Dendritic cell treated with granulocyte-macrophage colony-stimulating factor and Interleukin-4, amounts not matched to agents 40 ng/mL and 50 ng/mL, for 4 days (primary cell): ENCODE results near the gene SLIT1.

ENCODE experiments used
- H3K27ac Mint-ChIP-seq: one replicate; pipeline ENCODE4 v1.8.0; 2022; ENCODE audit warnings: mild to moderate bottlenecking, mixed read lengths
- H3K27me3 Mint-ChIP-seq: one replicate; pipeline ENCODE4 v1.8.0; 2022; ENCODE audit warnings: mild to moderate bottlenecking, mixed read lengths
- H3K36me3 Mint-ChIP-seq: one replicate; pipeline ENCODE4 v1.8.0; 2022; ENCODE audit warnings: low read depth, mixed read lengths
- H3K4me1 Mint-ChIP-seq: one replicate; pipeline ENCODE4 v1.8.0; 2022; ENCODE audit warnings: low read depth, mixed read lengths
- H3K4me3 Mint-ChIP-seq: one replicate; pipeline ENCODE4 v1.8.0; 2022; ENCODE audit warnings: mild to moderate bottlenecking, moderate library complexity, mixed read lengths
- H3K9me3 Mint-ChIP-seq: one replicate; pipeline ENCODE4 v1.8.0; 2022; ENCODE audit warnings: mixed read lengths
- intact Hi-C: fragments of 100-400 bp; cut with micrococcal nuclease; formaldehyde crosslinking; loops from one replicate; pipeline ENCODE4 v1.15.0; 2022

Gene SLIT1

DNA sequence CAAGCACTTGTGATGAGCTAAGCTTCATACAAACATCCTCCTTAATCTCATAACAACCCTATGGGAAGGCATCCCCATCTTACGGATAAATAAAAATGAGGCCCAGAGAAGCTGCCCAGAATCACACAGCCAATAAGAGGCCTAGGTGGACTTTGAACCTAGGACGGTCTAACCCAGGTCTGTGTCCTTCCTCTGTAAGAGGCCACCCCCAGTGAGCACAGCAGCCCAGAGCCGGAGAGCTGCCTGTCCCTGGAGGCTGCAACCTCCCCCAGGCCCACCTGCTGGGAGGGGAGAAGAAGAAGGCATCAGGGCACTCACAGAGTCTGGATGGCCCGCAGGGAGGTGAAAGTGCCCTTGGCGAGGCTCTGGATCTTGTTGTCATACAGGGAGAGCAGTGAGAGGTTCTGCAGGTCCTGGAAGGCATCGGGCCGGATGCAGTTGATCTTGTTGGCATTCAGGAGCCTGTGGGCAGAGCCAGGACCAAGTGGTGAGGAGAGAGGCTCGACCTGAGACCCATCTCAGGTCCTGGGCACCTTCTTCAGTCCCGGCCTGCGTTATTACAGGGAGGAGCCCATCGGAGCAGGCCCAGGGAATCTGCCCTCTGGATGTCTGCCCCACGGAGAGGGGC lies 129.6 kb downstream of the SLIT1 start:
- intact Hi-C loops = no loop called here
- H3K36me3 Mint-ChIP-seq = no peaks in the 10 kb centered on the region
- no peaks in the 10 kb centered on the region for H3K9me3 Mint-ChIP-seq
- no peak overlapping the region for H3K27ac Mint-ChIP-seq
- no peaks in the 10 kb centered on the region for H3K4me1 Mint-ChIP-seq
- H3K27me3 Mint-ChIP-seq = peaks cover 7% of the 10 kb centered on the region
- H3K4me3 Mint-ChIP-seq = no peak overlapping the region

DNA sequence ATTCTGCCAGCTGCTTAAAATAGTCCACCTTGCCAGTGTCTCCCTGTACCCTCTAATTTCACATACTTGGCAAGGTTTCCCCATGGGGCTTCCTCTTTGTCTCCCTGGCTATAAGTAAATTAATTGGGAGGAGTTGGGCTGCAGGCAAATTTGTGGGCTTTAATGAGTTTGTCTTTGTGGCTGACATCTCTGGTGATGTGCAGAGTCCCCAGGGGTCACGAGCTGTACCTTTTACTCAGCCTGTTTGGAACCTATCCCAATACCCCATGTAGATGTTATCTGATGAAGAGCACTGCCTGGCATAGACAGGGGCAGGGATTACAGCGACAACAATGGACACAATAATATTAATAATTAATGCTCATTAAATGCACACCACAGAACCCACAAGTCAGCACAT lies 132.5 kb downstream of the SLIT1 start:
- Mint-ChIP-seq H3K4me3 (no peak overlapping the region), H3K27ac (no peak overlapping the region), H3K36me3 (no peaks in the 10 kb centered on the region), H3K4me1 (no peaks in the 10 kb centered on the region), H3K9me3 (no peaks in the 10 kb centered on the region), H3K27me3 (peaks cover 14% of the 10 kb centered on the region)
- intact Hi-C loops = no loop called here

DNA sequence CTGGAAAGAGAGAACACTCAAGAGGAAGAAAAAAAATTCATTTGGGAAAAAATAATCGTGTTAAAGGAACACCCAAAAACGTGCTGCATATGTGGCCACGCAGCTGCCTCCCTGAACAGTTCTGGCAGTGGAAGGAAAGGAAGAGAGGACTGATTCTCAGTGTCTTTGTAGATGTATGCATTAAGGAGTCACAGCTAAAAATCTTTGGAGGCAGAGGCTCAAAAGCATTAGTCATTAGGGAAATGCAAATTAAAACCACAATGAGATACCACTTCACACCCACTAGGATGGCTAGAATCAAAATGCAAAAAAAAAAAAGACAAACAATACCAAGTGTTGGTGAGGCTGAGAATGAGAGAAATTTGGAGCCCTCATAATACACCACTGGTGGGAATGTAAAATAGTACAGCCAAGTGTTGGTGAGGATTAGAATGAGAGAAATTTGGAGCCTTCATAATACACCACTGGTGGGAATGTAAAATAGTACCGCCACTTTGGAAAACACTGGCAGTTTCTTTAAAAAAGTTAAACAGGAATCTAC lies 134.7 kb downstream of the SLIT1 start:
- intact Hi-C loops = no loop called here
- Mint-ChIP-seq H3K27ac (no peak overlapping the region), H3K4me1 (no peaks in the 10 kb centered on the region), H3K4me3 (no peak overlapping the region), H3K36me3 (no peaks in the 10 kb centered on the region), H3K9me3 (no peaks in the 10 kb centered on the region), H3K27me3 (peaks cover 14% of the 10 kb centered on the region)

DNA sequence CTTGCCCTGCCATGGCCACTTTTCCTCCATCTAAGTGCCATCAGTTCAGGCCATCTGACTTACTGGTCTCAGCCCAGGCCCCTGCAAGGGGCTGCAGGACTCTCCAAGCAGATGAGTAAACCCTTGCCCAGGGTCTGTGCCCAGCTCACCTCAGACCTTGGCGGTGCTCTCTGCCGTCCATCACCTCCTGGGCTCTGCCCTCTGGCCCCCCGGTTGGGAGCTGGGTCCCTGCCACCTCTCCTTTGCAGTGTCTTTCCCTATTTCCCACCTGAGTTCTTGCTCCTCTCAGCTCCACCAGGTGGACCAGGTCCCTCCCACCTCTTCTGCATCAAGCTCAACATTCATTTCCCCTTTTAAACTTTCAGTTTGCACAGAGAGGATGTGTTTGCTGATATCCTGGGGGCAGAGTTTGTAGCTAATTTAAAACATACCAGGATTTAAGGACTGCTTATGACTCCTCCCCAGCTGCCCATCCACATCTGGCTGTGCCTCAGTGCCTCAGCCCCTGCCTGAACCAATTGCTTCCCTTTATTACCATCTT lies 135.5 kb downstream of the SLIT1 start:
- intact Hi-C loops = no loop called here
- H3K9me3 Mint-ChIP-seq = no peaks in the 10 kb centered on the region
- no peaks in the 10 kb centered on the region for H3K36me3 Mint-ChIP-seq
- H3K4me3 Mint-ChIP-seq = no peak overlapping the region
- H3K27me3 Mint-ChIP-seq = peaks cover 14% of the 10 kb centered on the region
- no peaks in the 10 kb centered on the region for H3K4me1 Mint-ChIP-seq
- no peak overlapping the region for H3K27ac Mint-ChIP-seq

DNA sequence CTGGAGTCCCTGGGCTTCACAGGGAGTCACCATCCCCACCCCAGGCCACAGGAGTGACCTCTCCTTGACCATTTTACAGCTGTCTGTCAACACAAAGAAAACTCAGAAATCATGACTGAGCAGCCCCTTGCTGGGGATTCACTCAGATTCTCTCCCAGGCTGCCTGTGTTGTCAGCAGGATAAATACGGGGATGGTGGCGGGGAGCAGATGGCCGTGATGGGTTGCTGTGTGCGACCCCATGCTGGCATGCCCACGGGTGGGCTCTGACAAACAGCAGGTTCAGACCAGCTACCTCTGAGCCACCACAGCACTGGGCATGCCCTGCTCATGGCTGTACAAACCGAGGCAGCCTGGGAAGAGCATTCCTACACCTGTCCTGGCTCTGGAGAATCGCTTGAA lies 136.1 kb downstream of the SLIT1 start:
- H3K9me3 Mint-ChIP-seq = no peaks in the 10 kb centered on the region
- H3K36me3 Mint-ChIP-seq = no peaks in the 10 kb centered on the region
- H3K4me3 Mint-ChIP-seq = no peak overlapping the region
- no peak overlapping the region for H3K27ac Mint-ChIP-seq
- intact Hi-C loops = no loop called here
- peaks cover 14% of the 10 kb centered on the region for H3K27me3 Mint-ChIP-seq
- no peaks in the 10 kb centered on the region for H3K4me1 Mint-ChIP-seq

- Mint-ChIP-seq H3K9me3 (no peaks in the 10 kb centered on the region), H3K27me3 (peaks cover 14% of the 10 kb centered on the region), H3K36me3 (no peaks in the 10 kb centered on the region), H3K27ac (no peak overlapping the region), H3K4me3 (no peak overlapping the region), H3K4me1 (no peaks in the 10 kb centered on the region)
- intact Hi-C loops = no loop called here
These were observed 136.9 kb downstream of the SLIT1 start for GRCh38 chr10:97048649-97049427.

DNA sequence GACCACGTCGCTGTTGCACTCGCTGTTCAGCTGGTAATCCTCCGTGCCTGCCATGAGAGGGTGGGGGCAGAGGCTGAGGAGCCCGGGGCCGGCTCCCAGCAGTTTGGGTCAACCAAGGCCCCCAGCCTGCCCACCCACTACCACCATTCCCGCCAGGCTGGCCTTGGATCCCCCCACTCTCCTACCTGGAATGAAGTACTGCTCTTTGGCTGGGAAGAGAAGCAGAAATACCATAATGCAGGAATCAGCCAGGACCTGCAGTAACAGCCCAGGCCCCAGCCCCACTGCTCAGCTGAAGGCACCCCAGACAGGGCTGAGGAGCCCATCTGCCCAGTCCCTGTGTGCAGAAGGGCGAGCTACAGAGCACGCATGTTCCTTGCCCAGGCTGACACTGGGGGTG lies 138.0 kb downstream of the SLIT1 start:
- no peaks in the 10 kb centered on the region for H3K4me1 Mint-ChIP-seq
- H3K27me3 Mint-ChIP-seq = peaks cover 10% of the 10 kb centered on the region
- no peak overlapping the region for H3K27ac Mint-ChIP-seq
- no peaks in the 10 kb centered on the region for H3K36me3 Mint-ChIP-seq
- H3K9me3 Mint-ChIP-seq = no peaks in the 10 kb centered on the region
- intact Hi-C loops = no loop called here
- H3K4me3 Mint-ChIP-seq = no peak overlapping the region

DNA sequence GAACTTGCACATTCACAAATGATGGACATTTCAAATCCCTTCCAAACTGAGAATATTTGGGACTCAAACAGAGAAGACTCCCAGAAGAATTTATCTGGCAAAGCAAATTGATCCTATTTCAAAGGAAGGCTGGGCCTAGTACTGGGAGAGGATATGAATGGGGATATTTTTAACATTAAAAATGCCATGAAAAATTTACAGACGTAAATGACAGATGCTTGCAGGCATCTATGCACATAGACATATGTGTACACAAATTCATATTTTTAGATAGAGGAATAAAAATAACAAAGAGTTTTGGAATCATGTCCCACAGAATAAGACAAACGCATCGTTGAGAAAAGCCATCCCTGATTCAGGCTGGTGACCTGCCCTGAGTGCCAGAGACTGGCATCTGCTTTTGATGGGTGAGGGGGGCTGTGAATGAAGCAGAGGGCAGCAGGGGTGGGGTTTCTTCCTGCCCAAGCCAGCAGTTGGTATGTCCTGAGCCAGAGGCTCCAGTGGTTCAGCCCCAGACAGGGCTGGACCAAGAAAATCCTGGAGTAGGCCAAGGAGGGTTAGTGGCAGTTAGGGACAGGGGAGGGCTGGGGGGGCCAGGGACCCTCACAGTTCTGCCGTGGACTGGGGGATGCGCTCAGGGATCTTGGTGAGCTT lies 138.5 kb downstream of the SLIT1 start:
- Mint-ChIP-seq H3K4me1 (no peaks in the 10 kb centered on the region), H3K27me3 (peaks cover 9% of the 10 kb centered on the region)
- intact Hi-C loops = no loop called here

GRCh38 chr10:97046456-97047082 lies 139.2 kb downstream of the SLIT1 start:
- intact Hi-C loops = no loop called here
- Mint-ChIP-seq H3K4me3 (no peak overlapping the region), H3K4me1 (no peaks in the 10 kb centered on the region)

More for the DNA sequence above, 138.5 kb downstream of the SLIT1 start:
- no peaks in the 10 kb centered on the region for H3K9me3 Mint-ChIP-seq
- no peak overlapping the region for H3K4me3 Mint-ChIP-seq
- H3K27ac Mint-ChIP-seq = no peak overlapping the region
- no peaks in the 10 kb centered on the region for H3K36me3 Mint-ChIP-seq

GRCh38 chr10:97043563-97043855 lies 142.2 kb downstream of the SLIT1 start:
- intact Hi-C loops = no loop called here
- Mint-ChIP-seq H3K9me3 (no peaks in the 10 kb centered on the region), H3K4me1 (peaks cover 3% of the 10 kb centered on the region), H3K36me3 (no peaks in the 10 kb centered on the region), H3K27me3 (peaks cover 2% of the 10 kb centered on the region), H3K4me3 (no peak overlapping the region), H3K27ac (no peak overlapping the region)

More at GRCh38 chr10:97046456-97047082, 139.2 kb downstream of the SLIT1 start:
- Mint-ChIP-seq H3K27ac (no peak overlapping the region), H3K36me3 (no peaks in the 10 kb centered on the region), H3K27me3 (peaks cover 9% of the 10 kb centered on the region), H3K9me3 (no peaks in the 10 kb centered on the region)

DNA sequence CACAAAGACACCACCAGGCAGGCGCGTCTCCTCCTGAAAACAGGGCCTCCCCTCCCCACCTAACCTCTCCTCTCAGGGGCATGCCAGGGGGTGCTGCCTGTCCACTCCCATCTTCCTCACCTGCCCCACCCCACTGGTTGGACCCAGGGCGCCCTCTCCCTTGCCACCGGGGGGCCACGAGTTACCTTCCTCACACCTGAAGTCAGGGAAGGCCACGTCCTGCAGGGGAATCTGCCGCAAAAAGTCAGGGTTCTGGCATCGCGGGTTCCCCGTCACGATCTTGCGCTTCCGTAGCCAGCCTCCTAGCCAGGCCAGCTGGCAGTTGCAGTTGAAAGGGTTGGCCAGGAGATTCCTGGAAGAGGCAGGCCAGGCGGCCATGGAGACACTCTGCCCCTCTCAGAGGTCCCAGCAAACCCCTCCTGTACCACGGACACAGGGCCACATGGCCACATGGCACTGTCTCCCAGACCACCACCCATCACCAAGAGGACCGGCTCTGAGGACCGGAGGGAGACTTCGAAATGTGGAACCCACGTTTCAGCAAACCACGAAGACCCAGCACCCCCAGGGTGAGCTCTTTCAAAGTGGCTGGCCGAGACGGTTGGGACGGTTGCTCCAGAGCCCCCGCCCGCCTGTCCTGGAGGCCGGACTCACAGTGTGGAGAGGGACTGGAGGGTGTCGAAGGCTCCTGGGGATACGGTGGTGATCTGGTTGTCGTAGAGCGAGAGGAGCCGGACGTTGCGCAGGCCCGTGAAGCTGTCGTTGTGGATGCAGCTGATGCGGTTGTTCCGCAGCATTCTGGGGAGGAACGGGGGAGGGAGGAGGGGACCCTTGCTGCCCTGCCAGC lies 142.8 kb downstream of the SLIT1 start:
- H3K4me1 Mint-ChIP-seq = peaks cover 9% of the 10 kb centered on the region
- H3K4me3 Mint-ChIP-seq = no peak overlapping the region
- no peaks in the 10 kb centered on the region for H3K9me3 Mint-ChIP-seq
- no peaks in the 10 kb centered on the region for H3K36me3 Mint-ChIP-seq
- intact Hi-C loops = no loop called here
- H3K27me3 Mint-ChIP-seq = peaks cover 2% of the 10 kb centered on the region
- H3K27ac Mint-ChIP-seq = no peak overlapping the region

- Mint-ChIP-seq H3K4me3 (no peak overlapping the region), H3K36me3 (no peaks in the 10 kb centered on the region)
These were observed 143.7 kb downstream of the SLIT1 start for GRCh38 chr10:97042081-97042480.

DNA sequence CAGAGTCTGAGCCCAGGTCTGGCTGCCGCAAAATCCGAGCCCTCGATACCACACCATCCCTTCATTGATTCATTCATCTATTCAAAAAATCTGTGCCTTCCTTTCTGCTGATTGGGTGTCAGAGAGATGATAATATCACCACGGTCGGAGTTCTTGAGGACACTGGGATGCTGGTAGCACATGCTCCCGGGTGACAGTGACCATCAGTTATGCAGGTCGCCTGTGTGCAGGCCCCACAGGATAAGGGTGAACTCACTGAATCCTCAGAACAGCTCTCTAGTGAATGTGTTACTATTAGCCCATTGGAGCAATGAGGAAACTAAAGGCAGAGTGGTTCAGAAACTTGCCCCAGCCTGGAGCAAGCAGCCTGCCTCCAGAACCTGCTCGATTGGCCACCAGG lies 145.1 kb downstream of the SLIT1 start:
- intact Hi-C loops = no loop called here
- H3K27ac Mint-ChIP-seq = no peak overlapping the region
- H3K4me3 Mint-ChIP-seq = no peak overlapping the region
- H3K36me3 Mint-ChIP-seq = no peaks in the 10 kb centered on the region
- H3K4me1 Mint-ChIP-seq = peaks cover 31% of the 10 kb centered on the region
- H3K9me3 Mint-ChIP-seq = no peaks in the 10 kb centered on the region
- peaks cover 7% of the 10 kb centered on the region for H3K27me3 Mint-ChIP-seq

More at GRCh38 chr10:97042081-97042480, 143.7 kb downstream of the SLIT1 start:
- intact Hi-C loops = no loop called here
- Mint-ChIP-seq H3K27me3 (peaks cover 2% of the 10 kb centered on the region), H3K9me3 (no peaks in the 10 kb centered on the region), H3K4me1 (peaks cover 17% of the 10 kb centered on the region), H3K27ac (no peak overlapping the region)
